Calu3 (cell line): Measurements from ENCODE around the gene CDKN2AIPNL. TPM values are rescaled to one million over a fixed set of nuclear protein-coding genes. Genes with fewer than 3 reads are reported as not detected.

ENCODE experiments used
- BruUV-seq: library from RNA; stranded (reverse); fragments of 400-500 nt; replicated peaks from 2 replicates; lab custom pipeline; 2021; lab: Mats Ljungman, UMichigan
- CTCF ChIA-PET: fragments of 300-600 bp; sonication (Branson Sonifier 250); formaldehyde crosslinking; loops from one replicate; lab custom pipeline; 2022; ENCODE audit warnings: antibody characterized with exemption; lab: Charles Lee
- DNase-seq: peaks from one replicate; pipeline ENCODE4 v3.0.0; 2022
- H3K27ac Mint-ChIP-seq: one replicate; pipeline ENCODE4 v1.8.0; 2022; ENCODE audit warnings: mixed read lengths; ENCODE audit not compliant: unreplicated experiment
- H3K27me3 Mint-ChIP-seq: one replicate; pipeline ENCODE4 v1.8.0; 2022; ENCODE audit warnings: mixed read lengths; ENCODE audit not compliant: unreplicated experiment
- H3K36me3 Mint-ChIP-seq: one replicate; pipeline ENCODE4 v1.8.0; 2022; ENCODE audit warnings: mild to moderate bottlenecking, moderate library complexity, mixed read lengths; ENCODE audit not compliant: insufficient read depth, unreplicated experiment
- H3K4me1 Mint-ChIP-seq: one replicate; pipeline ENCODE4 v1.8.0; 2022; ENCODE audit warnings: mild to moderate bottlenecking, low read depth, mixed read lengths; ENCODE audit not compliant: unreplicated experiment
- H3K4me3 Mint-ChIP-seq: one replicate; pipeline ENCODE4 v1.8.0; 2022; ENCODE audit warnings: mild to moderate bottlenecking, low read depth, moderate library complexity, mixed read lengths; ENCODE audit not compliant: unreplicated experiment
- H3K9me3 Mint-ChIP-seq: one replicate; pipeline ENCODE4 v1.8.0; 2022; ENCODE audit warnings: low read depth, mixed read lengths; ENCODE audit not compliant: unreplicated experiment
- CTCF ChIP-seq: fragments of 200-600 bp; IDR thresholded peaks from one replicate; pipeline ENCODE4 v1.8.0; 2022; ENCODE audit warnings: antibody characterized with exemption; ENCODE audit not compliant: unreplicated experiment
- intact Hi-C: fragments of 100-400 bp; cut with micrococcal nuclease; formaldehyde crosslinking; loops from one replicate; pipeline ENCODE4 v1.10.0; 2022; ENCODE audit not compliant: unreplicated experiment
- total RNA-seq: library from RNA; stranded (reverse); gene quantifications from 2 replicates; pipeline ENCODE4 v1.2.3, GENCODE V29; 2022

CDKN2AIPNL gene
- total RNA-seq, 1 experiment from 2014 or later, result 51.6 TPM

GRCh38 chr5:134418958-134419357 lies 7.3 kb upstream of the CDKN2AIPNL start:
- Mint-ChIP-seq H3K27me3 (no peaks in the 10 kb centered on the region), H3K4me3 (no peak overlapping the region), H3K4me1 (peaks cover 10% of the 10 kb centered on the region), H3K36me3 (no peaks in the 10 kb centered on the region), H3K27ac (no peak overlapping the region), H3K9me3 (peaks cover 7% of the 10 kb centered on the region)
- TF ChIP-seq CTCF, result no peak
- no peak for DNase-seq
- no TSS peak for BruUV-seq
- CTCF ChIA-PET, result interaction anchor here (0.9 to 1.4 kb wide), 2 partner anchors 8 to 422 kb away, joined by 3 read pairs; no protein-coding TSS in a partner anchor
- intact Hi-C loops, result no loop called here

GRCh38 chr5:134417707-134418106 lies 6.0 kb upstream of the CDKN2AIPNL start:
- H3K36me3 Mint-ChIP-seq, result no peaks in the 10 kb centered on the region
- TF ChIP-seq CTCF, result no peak
- no peak for DNase-seq
- peaks cover 14% of the 10 kb centered on the region for H3K4me1 Mint-ChIP-seq
- no TSS peak for BruUV-seq
- CTCF ChIA-PET, result no interaction called here
- H3K27ac Mint-ChIP-seq, result no peak overlapping the region
- intact Hi-C loops, result no loop called here
- peaks cover 7% of the 10 kb centered on the region for H3K9me3 Mint-ChIP-seq
- H3K27me3 Mint-ChIP-seq, result no peaks in the 10 kb centered on the region
- no peak overlapping the region for H3K4me3 Mint-ChIP-seq

- H3K9me3 Mint-ChIP-seq, result no peaks in the 10 kb centered on the region
- CTCF ChIA-PET, result interaction anchor here (2.2 kb wide), 1 partner anchor 98 kb away, joined by 14 read pairs; no protein-coding TSS in a partner anchor
Measured at GRCh38 chr5:134413046-134413445, 1.4 kb upstream of the CDKN2AIPNL start.

GRCh38 chr5:134411228-134411545 lies 494 bp downstream of the CDKN2AIPNL start:
- TF ChIP-seq CTCF, result no peak
- Mint-ChIP-seq H3K27ac (peak overlapping the region; percentile 31), H3K9me3 (no peaks in the 10 kb centered on the region), H3K36me3 (peaks cover 19% of the 10 kb centered on the region), H3K4me1 (peaks cover 43% of the 10 kb centered on the region), H3K27me3 (no peaks in the 10 kb centered on the region), H3K4me3 (peak overlapping the region; percentile 99)
- BruUV-seq, result TSS peak; percentile 80
- DNase-seq, result no peak
- CTCF ChIA-PET, result interaction anchor here (0.8 to 2.6 kb wide), 17 partner anchors 20 to 176 kb away, joined by 3 to 16 read pairs (median 3); partner anchors contain the start of genes JADE2 and UBE2B
- intact Hi-C loops, result no loop called here

More at GRCh38 chr5:134413046-134413445, 1.4 kb upstream of the CDKN2AIPNL start:
- Mint-ChIP-seq H3K27ac (no peak overlapping the region), H3K4me1 (peaks cover 46% of the 10 kb centered on the region), H3K36me3 (peaks cover 19% of the 10 kb centered on the region), H3K4me3 (no peak overlapping the region), H3K27me3 (no peaks in the 10 kb centered on the region)
- no peak for TF ChIP-seq CTCF
- no peak for DNase-seq
- BruUV-seq, result no TSS peak
- intact Hi-C loops, result loop anchor here (2.0 kb wide), 1 partner anchor 98 kb away; no protein-coding TSS in a partner anchor
